Measurements from ENCODE around the gene GNPDA1.

Gene GNPDA1

DNA sequence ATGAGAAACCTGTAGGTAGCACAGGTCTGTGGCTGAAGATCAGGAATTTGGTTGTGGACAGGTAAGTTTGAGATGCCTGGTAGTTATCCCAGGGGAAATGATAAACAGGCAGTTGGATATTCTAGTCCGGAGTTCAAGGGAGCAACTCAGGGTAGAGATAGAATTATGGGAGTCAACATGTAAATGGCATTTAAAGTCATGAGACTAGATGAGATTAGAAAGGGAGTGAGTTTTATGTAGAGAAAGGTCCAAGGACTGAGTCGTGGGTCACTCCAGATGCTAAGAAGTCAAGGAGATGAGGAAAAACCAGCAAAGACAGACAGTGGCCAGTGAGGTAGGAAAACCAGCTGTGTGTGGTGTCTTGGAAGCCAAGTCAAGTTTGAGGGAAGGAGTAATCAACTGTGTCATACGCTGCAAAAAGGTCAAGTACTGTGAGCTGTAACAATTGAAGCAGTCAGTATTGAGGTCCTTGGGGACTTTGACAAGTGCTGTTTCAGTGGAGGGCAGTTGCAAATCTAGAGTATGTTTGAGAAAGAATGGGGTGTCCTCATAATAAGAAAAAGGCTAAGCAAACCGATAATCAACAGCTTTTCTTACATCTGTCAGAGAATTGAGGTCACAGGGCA, 18.2 kb downstream of the GNPDA1 start:
- DNase-seq (ENCODE audit: low read depth, low spot score), result no peak

DNA sequence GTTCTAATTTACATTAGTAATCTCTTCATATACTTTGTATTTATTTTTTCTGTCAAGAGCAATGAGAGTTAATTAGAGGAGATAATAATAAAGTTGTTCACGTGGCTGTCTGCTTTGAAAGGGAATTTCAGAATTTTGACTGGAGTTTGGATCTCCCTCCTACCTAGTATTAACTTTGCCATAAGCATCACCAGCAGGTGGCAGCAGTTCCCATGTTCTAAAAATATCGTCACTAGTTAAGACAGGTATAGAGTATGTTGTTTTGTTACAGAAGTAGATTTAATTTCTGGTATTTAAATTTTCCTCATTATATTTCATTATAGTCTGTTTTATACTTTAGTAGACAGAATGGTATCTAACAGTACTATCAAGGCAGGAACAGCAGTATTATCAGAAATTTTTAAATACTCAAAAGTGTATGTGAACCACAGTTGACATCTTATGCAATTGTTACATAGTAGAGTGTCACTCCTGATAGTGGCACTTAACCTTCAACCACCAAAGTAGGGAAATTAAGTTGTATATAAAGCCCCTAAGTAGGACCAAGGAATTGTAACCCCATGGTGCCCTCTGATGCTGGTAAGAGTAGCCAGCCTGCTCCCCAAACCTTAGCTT, 20.4 kb downstream of the GNPDA1 start:
- DNase-seq (ENCODE audit: low read depth, low spot score), result peak; percentile 43

DNA sequence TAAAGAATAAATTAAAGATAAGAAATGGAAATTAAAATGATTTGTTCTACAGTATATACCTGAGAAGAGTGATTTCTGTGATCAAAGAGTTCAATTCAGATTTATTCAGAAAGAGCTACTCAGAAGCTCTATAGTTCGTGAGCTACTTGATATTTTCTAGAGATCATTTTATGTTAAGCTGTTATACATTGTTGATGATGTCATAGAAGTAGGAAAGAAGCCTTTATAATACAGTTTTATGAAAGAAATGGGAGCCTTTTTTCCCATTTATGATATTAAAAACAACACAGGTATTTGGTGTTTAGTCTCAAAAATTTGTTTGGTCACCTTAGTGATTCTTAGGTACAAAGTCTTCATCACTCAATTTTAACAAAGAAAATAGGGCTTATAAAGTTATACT, 23.1 kb downstream of the GNPDA1 start:
- DNase-seq (ENCODE audit: low read depth, low spot score), result no peak

DNA sequence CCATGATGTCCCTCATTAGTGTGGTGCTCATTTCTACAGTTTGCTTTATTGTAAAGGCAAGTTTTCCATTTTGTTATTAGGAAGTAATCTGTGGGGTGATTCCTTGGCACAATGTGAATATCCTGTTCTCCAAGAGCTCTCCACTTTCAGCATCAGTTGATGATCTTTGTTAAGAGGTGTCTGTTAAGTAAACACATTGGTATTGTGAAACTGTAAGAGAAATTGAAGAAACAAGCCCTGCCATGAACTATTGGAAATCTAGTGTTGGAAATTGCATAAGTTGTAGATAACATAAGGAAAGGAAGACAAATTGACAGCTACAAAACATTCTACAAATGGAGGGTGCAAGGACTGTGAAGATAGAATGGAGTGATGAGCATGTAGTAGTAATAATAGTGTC, 26.8 kb downstream of the GNPDA1 start:
- DNase-seq (ENCODE audit: low read depth, low spot score), result no peak

DNA sequence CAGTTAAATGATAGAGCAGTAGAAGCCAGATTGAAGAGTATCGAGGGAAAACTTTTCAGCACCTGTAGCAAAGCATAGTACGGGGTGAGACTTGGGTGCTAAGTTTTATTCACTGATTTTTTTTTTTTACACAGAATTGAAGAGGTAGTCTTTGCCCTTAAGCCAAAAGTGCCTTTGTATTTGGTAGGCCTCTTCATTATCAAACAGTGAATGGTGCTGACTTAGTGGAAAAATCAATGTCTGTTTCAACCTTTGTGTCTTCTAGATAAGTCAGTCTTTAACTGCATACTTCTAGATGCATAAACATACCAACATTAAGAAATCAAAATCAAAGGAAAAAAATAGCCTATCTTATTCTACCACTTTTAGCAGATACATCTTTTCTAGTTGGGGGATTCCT, 30.2 kb downstream of the GNPDA1 start:
- DNase-seq (ENCODE audit: low read depth, low spot score), result no peak

DNA sequence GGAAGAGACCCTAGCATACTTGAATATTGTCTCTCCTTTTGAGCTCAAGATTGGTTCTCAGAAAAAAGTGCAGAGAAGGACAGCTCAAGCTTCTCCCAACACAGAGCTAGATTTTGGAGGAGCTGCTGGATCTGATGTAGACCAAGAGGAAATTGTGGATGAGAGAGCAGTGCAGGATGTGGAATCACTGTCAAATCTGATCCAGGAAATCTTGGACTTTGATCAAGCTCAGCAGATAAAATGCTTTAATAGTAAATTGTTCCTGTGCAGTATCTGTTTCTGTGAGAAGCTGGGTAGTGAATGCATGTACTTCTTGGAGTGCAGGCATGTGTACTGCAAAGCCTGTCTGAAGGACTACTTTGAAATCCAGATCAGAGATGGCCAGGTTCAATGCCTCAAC, 34.4 kb downstream of the GNPDA1 start:
- DNase-seq (ENCODE audit: low read depth, low spot score), result no peak

DNA sequence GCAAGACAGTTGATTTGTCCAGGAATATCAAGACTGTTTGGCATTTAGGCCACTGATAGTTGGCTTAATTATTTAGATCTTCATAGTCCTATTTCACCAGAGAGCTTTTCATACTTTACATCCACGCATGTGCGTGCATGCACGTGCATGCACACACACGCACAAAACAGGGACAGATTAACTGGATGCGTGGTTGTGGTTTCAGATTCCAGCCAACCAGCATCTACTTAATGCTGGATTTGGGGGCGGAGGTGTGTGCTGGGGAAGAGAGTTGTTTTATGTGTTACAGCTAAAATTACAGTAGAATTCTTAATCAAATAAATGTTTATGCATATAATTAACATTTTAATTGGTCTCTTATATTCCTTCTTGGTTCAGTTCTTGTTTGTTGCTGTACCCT, 36.7 kb downstream of the GNPDA1 start:
- DNase-seq (ENCODE audit: low read depth, low spot score), result no peak

DNA sequence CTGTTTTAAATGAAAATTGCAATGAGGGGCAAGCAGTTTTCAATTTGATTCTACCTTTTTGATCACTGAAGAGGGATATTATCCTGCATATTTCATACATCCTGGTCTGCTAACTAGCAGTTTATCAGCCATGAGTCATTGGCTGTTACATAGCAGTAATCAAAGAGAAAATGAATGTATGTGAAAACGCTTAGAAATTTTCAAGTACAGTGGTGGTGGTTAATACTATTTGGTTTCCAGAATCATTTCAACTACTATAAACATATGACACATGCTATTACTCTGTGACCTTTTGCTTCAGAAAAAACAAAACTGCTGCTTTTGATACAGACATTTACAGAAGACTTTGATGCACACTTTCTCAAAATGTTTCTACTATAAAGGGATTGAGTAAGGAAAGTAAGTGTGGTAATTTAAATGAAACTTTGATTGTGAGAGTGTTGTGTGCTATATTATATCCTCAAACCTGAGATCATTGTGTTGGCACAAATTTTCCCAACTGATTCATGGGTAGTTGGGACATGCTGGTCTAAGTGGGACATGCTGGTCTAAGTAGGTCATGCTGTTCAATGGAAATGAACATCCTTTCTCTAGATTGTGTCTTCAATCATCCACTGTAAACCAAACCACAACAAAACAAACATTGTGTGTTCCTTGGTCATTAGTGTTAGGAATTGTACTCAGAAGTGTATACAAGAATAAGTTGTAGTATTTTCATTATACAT, 38.8 kb downstream of the GNPDA1 start:
- DNase-seq (ENCODE audit: low read depth, low spot score), result no peak

DNA sequence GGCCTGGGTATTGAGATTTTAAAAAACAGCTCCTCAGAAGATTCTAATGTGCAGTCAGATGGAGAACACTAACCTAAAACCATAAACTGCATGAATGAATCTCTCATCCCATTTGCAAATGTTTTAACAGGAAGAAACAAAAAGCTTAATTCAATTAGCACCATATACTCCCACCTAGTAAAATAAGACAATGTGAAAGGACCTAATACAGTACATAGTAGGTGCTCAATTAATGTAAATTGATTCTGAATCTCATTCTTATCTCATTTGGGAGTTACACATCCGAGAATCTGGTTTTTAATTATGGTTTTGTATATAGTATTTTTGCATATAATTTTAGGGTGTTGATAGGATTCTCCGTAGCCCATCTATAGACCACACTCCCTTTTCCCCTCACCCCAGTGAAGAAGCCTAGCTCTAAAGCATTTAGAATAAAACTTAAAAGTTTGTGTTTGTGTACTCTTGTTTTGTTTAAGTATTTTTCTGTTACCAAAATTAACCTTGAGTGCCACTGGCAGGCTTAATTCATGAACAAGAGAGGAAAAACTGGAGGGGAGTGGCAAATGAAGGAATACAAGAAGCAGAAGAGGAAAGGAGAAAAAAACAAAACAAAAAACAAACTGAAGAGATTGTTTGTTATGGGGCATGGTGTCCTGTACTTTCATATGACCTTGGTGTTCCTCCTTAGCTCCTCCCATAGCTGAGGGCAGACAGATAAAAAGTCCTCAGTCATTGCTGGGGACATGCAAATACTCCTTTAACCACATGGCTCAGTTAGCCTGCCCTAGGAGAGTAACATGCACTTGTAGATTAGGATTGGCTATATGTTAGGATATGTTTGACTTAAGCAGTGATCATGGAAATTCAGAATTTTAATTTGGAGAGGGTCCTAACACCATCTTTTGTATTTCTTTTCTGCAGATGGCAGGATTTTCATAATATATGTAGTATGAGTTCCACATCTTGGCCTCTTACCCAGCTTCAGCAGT, 42.8 kb downstream of the GNPDA1 start:
- no peak for DNase-seq (ENCODE audit: low read depth, low spot score)

DNA sequence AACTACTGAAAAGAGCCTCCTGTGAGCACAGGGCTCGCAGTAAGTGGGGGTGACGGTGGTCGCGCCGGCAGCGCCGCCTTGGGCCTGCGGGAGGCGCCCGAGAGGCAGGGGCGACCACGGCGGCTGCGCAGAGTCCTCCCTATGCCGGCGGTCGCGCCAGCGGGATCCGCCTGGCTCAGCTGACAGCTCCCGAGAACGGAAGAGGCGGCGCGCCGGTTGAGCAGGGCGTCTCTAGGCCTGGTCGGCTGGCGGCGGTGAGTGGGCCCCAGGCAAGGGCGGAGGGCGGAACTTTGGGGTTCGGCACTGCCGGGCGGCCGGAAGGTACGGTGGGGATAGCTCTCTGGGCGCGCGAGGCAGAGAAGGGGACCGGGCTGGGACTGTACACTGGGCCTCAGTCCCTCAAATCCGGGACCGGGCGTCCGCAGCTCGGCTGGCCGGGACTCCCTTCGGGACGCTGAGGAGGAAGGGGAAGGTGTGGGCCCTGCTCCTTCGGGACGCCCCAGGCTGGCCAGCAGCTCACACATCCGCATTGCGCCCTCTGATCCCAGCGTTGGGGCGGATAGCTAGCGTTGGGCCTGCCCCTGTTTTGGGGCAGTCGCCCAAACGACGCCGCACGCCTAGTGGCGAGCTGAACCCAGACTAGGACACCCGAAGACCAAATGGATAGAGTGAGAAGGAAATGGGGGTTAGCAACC, 43.8 kb downstream of the GNPDA1 start, which contains the start of gene RNF14:
Gene RNF14, plus strand, starts transcription at position 192 of the 695 bp plus-strand sequence. CDS start 4,484 bp downstream, outside the sequence.
- DNase-seq (ENCODE audit: low read depth, low spot score), result peak; percentile 78

DNA sequence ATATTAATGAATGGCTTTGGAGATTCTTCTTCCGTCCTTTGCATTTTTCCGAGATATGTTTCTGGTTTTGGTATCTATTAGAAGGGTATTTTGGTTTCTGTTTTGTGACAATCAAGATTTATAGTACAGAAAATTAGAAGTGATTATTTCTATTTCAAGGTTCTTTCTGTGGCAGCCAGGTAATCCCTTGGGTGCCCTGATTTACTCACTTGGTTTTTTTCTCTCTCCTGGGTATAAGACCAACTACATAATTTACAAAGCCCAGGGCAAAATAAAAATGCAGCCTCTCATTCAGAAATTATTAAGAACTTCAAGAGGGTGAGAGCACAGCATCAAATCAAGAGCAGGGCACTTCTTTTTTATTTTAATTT, 45.9 kb downstream of the GNPDA1 start:
- no peak for DNase-seq (ENCODE audit: low read depth, low spot score)

DNA sequence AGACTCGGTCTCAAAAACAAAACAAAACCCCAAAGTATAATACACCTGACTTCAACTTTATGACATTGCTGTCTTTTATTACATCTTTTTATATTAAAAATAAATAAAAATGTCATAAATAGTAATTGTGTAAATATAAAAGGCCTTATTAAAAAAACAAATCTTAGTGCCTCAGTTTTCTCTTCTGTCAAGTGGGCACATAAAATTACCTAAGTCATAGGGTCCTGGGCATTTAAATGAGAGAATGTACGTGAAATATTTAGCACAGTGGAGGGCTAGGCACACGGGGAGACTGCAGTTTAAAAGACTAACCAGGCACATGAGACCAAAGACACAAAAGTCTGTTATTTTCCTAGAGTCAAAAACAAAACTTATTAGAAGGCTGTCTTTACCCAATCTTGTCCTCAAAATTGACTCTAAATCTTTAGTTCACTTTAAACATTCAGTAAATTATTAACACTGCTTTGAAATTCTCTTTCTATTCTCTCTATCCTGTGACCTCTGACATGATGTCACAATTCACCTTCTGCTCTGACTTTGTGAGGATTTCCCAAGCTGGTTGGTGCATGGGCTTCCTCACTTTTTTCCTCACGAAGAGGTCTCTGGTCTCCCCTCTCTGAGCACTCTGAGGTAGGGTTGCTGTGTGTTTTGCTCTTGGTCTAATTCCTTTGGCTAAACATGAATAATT, 46.4 kb downstream of the GNPDA1 start:
- DNase-seq (ENCODE audit: low read depth, low spot score), result no peak

DNA sequence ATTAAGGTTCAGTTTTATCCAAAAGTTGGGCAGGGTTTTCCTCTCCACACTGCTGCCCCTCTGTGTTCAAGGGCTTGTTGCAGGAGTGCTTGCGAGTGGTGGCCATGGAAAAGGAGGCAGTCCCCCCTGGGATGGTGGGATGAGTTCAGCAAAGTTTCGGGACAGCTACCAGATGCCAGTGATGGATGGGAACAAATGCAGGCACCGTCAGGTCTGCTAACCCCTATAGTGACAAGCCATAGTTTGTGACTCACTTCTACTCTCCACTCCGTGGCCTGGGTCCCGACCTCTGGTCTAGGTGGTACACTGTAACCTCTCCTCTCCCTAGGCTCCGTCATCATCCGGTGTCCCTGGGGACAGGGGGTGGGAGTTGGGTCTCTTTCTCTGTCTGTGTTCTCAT, 47.8 kb downstream of the GNPDA1 start:
- no peak for DNase-seq (ENCODE audit: low read depth, low spot score)

DNA sequence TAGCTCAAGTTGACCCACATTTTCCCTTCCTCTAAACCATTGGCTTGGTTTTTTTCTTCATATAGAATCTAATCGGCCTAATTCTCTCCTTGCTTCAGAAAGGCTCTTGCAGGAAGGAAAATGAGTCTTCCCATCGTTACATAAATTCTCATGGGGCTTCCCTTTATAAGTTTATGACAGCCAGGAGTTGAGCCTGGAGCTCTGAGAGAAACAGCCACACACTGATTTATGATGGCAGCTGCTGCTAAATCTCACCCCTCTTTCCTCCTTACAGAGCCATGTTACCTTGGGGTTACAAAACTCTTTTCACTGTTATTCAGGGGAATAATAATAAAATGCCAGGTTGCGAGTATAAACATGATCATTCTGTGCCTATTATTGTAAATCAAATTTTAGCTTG, 49.1 kb downstream of the GNPDA1 start:
- no peak for DNase-seq (ENCODE audit: low read depth, low spot score)

DNA sequence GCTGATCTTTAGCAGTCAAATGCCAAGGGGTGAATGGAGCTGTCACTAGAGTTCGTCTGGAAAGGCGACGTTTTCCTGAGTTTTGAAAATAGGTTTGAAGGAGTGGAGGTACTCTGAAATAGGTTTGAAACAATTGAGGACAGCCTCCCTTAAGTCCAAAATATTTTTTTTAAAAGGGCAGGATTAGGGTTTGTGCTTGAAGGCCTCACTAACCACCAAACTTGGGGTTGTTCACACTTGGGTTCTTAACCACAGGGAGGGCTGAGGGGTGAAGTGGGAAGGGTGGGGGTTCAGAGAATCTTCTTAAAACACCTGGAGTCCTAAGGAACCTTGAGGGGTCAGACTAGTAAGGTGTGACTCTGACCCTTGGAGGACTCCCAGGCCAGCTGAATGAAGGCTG, 51.4 kb downstream of the GNPDA1 start:
- no peak for DNase-seq (ENCODE audit: low read depth, low spot score)

DNA sequence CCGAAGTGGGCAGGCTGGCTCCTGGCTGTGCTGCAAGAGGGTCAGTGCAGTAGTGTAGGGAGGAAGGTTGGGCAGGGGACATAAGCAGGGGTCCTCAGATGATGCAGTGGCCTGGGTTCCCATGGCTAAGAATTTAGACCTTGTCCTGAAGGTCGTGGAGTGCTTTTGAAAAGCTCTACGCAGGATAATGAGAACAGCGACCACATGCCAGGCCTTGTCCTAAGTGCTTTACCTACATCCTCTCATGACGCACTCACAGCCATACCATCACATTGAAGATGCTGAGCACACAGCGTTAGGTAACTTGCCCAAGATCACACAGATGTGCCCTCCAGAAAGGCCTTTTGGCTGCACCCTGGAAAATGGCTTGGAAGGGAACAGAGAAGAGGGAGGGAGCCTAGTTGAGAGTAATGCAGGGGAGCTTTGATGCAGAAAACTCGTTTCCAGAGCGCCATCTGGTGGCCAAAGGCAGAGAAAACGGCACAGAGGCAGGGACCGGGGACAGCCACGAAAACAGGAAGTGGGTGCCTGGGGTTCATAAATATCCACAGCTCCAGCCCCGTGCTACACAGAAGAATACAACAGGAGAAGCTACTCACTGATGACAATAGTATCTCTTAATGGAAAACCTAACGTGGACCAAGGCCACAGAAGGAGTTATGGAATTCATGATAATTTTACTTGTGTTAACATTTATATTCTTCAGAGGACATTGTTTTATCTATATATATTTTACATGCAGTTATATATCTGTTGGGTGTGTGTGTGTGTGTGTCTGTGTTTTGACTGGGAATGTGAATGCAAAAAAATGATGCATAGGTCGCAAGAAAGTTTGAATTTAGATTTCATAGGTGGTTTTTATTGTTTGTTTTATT, 52.1 kb downstream of the GNPDA1 start:
- DNase-seq (ENCODE audit: low read depth, low spot score), result peak; percentile 68

DNA sequence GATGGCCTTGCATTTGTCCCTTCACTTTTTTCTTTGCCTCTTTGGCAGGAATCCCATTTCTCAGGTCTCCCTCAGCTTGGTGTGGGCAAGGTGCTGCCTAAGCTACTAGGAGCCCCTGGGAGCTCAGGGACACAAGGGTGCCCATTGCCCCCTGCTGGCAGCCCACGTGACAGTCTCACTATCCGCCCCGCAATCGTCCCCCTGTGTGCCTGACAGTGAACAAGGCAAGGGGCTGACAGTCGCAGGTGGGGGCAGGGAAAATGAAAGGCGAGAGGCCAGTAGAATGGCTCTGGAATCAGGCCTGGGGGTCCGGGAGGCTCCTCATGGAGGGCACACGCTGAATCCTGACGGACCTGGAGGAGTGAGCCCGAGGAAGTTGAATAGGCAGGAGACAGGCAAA, 52.8 kb downstream of the GNPDA1 start:
- no peak for DNase-seq (ENCODE audit: low read depth, low spot score)

DNA sequence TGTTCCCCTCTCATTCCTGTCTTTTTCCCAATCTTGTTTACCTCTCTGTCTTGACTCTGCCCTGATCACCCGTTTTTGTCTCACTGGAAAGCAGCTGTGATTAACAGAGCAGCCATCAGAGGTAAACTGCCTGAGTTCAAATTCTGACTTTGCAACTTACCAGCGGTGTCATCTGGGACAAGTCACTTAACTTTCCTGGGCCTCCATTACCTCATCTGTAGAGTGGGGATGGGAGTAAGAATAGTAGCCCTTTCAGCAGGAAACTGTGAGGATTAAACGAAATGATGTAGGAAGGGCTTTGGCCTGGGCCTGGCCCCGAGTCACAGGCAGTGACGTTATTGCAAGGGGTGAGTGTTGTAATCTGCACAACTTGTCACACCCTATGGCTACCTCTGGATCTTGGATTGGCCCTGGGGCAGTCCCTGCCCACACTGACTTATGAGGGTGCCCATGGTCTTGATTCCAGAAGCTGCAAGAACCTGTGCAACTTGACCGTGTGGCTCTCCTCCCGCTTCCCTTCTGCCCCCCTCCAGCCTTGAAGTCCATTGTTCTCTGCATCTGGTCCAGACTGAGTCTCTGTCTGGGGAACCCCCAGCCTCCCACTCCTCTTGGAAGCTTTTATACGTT, 54.2 kb downstream of the GNPDA1 start:
- no peak for DNase-seq (ENCODE audit: low read depth, low spot score)

DNA sequence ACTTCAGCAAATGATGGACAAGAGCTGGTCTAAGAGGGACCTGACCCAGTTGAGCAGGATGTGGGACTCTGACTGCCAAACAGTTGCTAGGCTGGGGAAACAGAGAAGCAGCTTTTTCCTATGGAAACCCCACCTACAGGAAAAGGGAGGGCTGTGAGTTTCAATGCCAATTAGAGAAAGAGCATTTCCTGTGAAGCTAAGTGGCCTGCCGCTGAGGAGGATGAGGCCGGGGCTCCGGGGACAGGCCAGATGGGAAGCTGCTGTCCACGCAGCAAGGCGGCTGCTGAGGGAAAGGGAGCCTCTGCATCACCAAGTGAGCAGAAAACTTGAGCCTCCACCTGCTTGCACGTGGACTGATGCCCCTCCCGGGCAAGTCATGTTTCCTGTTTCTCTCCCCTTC, 54.7 kb downstream of the GNPDA1 start, which contains the start of gene PCDH12:
Gene PCDH12, minus strand, starts transcription at position 90 of the 400 bp plus-strand sequence. CDS start 351 bp downstream, outside the sequence.
- DNase-seq (ENCODE audit: low read depth, low spot score), result no peak
